GM23338 (cell line): ENCODE results near the gene HHAT.

Source experiments
- ETS1 ChIP-seq: IDR thresholded peaks from 2 replicates; pipeline ENCODE4 v1.6.1; 2016; ENCODE audit warnings: antibody characterized with exemption
- EZH2 ChIP-seq: fragments of 200-600 bp; sonication (generic); IDR thresholded peaks from one replicate; pipeline ENCODE4 v1.8.0; 2017; ENCODE audit warnings: antibody characterized with exemption, mild to moderate bottlenecking, low read depth; ENCODE audit not compliant: unreplicated experiment
- EZH2phosphoT487 ChIP-seq: fragments of 200-600 bp; sonication (generic); IDR thresholded peaks from one replicate; pipeline ENCODE4 v1.8.1; 2018; ENCODE audit warnings: antibody characterized with exemption; ENCODE audit not compliant: unreplicated experiment
- JUNB ChIP-seq: IDR thresholded peaks from one replicate; pipeline ENCODE4 v1.6.1; 2016; ENCODE audit warnings: antibody characterized with exemption; ENCODE audit not compliant: unreplicated experiment
- NANOG ChIP-seq: IDR thresholded peaks from 2 replicates; pipeline ENCODE4 v1.6.1; 2016; ENCODE audit warnings: antibody characterized with exemption, borderline replicate concordance
- POLR2AphosphoS5 ChIP-seq: IDR thresholded peaks from 2 replicates; pipeline ENCODE4 v1.6.1; 2016; ENCODE audit warnings: antibody characterized with exemption, low read depth
- STAT1 ChIP-seq: IDR thresholded peaks from one replicate; pipeline ENCODE4 v1.6.1; 2016; ENCODE audit warnings: antibody characterized with exemption; ENCODE audit not compliant: unreplicated experiment
- ZNF114 ChIP-seq: fragments of 250-450 bp; sonication (Bioruptor Pico); IDR thresholded peaks from 2 replicates; pipeline ENCODE4 v1.5.0; 2020; ENCODE audit warnings: mild to moderate bottlenecking, moderate library complexity
- ZNF331 ChIP-seq: fragments of 250-450 bp; sonication (Bioruptor Pico); IDR thresholded peaks from 2 replicates; pipeline ENCODE4 v1.5.0; 2020; ENCODE audit warnings: low read depth, mild to moderate bottlenecking, moderate library complexity
- TF ChIP-seq, protein P1 (sequence below), 2 experiments: fragments of 200-600 bp in 1 of 2; sonication (generic) in 1 of 2; conservative IDR thresholded peaks; 2 replicates each; pipeline versions ENCODE4 v1.5.1 to v1.6.1; 2016 to 2017; ENCODE audit warnings: antibody characterized with exemption in 2 of 2, low read depth in 2 of 2, mild to moderate bottlenecking in 2 of 2, moderate library complexity in 1 of 2
- TF ChIP-seq, protein P2 (sequence below): IDR thresholded peaks from one replicate; pipeline ENCODE4 v1.6.1; 2018; ENCODE audit warnings: antibody characterized with exemption; ENCODE audit not compliant: unreplicated experiment

- TF ChIP-seq, protein P1, sequence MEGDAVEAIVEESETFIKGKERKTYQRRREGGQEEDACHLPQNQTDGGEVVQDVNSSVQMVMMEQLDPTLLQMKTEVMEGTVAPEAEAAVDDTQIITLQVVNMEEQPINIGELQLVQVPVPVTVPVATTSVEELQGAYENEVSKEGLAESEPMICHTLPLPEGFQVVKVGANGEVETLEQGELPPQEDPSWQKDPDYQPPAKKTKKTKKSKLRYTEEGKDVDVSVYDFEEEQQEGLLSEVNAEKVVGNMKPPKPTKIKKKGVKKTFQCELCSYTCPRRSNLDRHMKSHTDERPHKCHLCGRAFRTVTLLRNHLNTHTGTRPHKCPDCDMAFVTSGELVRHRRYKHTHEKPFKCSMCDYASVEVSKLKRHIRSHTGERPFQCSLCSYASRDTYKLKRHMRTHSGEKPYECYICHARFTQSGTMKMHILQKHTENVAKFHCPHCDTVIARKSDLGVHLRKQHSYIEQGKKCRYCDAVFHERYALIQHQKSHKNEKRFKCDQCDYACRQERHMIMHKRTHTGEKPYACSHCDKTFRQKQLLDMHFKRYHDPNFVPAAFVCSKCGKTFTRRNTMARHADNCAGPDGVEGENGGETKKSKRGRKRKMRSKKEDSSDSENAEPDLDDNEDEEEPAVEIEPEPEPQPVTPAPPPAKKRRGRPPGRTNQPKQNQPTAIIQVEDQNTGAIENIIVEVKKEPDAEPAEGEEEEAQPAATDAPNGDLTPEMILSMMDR (conservative IDR thresholded peaks at IDR 0.05; ENCODE audit: low read depth in 2 of 2), result no peak
- TF ChIP-seq POLR2AphosphoS5 (no peak), EZH2 (no peak), ZNF331 (CRISPR knock-in tag) (no peak), EZH2phosphoT487 (no peak), ETS1 (no peak), JUNB (no peak), STAT1 (no peak), ZNF114 (CRISPR knock-in tag) (no peak), NANOG (no peak)
- TF ChIP-seq, protein P2, sequence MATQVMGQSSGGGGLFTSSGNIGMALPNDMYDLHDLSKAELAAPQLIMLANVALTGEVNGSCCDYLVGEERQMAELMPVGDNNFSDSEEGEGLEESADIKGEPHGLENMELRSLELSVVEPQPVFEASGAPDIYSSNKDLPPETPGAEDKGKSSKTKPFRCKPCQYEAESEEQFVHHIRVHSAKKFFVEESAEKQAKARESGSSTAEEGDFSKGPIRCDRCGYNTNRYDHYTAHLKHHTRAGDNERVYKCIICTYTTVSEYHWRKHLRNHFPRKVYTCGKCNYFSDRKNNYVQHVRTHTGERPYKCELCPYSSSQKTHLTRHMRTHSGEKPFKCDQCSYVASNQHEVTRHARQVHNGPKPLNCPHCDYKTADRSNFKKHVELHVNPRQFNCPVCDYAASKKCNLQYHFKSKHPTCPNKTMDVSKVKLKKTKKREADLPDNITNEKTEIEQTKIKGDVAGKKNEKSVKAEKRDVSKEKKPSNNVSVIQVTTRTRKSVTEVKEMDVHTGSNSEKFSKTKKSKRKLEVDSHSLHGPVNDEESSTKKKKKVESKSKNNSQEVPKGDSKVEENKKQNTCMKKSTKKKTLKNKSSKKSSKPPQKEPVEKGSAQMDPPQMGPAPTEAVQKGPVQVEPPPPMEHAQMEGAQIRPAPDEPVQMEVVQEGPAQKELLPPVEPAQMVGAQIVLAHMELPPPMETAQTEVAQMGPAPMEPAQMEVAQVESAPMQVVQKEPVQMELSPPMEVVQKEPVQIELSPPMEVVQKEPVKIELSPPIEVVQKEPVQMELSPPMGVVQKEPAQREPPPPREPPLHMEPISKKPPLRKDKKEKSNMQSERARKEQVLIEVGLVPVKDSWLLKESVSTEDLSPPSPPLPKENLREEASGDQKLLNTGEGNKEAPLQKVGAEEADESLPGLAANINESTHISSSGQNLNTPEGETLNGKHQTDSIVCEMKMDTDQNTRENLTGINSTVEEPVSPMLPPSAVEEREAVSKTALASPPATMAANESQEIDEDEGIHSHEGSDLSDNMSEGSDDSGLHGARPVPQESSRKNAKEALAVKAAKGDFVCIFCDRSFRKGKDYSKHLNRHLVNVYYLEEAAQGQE, result no peak
Observed at GRCh38 chr1:210407887-210408252, 79.2 kb downstream of the HHAT start.
